GM18519 (cell line): ENCODE measurements around the gene NR1D2.
A peak's percentile ranks its signal among the peaks of the same experiment; 100 is the strongest.
"Not testable (repeated sequence)": the region's sequence is repeated elsewhere in the genome, so short reads cannot be mapped to it uniquely, and the experiment has no call there.

Source experiments
- ATAC-seq: cut with Tn5 transposase; IDR thresholded peaks from one replicate; pipeline ENCODE4 v1.9.1; 2021; ENCODE audit warnings: mild to moderate bottlenecking, moderate library complexity; ENCODE audit not compliant: unreplicated experiment, low FRiP score

The NR1D2 gene

GRCh38 chr3:23944861-23945662 lies at the start of gene NR1D2:
TSS of gene NR1D2 (plus strand) at chr3:23945286. CDS start at chr3:23945579, 293 bp downstream.
- peak; percentile 37 for ATAC-seq

GRCh38 chr3:23900744-23901143 lies 44.3 kb upstream of the NR1D2 start:
- ATAC-seq: no peak

DNA sequence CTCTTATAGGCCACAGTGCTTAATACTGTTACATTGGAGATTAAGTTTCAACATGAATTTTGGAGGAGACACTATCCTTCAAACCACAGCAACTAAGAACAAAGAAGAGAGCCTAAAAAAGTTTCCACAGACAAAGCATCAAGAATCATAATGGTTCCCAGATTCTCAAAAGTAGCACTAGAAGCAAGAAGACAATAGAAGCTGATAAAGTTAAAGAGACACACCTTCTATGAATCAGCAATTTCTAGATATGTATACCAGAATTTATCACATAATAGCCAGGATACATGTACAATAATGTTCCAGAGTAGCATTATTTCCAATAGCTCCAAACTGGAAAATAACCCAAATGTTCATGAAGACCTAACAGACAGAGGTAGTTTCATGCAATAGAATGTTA lies 40.5 kb upstream of the NR1D2 start:
- ATAC-seq: no peak

GRCh38 chr3:23909341-23909740 lies 35.7 kb upstream of the NR1D2 start:
- no peak for ATAC-seq

GRCh38 chr3:23911397-23911796 lies 33.7 kb upstream of the NR1D2 start:
- no peak for ATAC-seq

GRCh38 chr3:23912335-23912734 lies 32.8 kb upstream of the NR1D2 start:
- ATAC-seq: not testable (repeated sequence)

DNA sequence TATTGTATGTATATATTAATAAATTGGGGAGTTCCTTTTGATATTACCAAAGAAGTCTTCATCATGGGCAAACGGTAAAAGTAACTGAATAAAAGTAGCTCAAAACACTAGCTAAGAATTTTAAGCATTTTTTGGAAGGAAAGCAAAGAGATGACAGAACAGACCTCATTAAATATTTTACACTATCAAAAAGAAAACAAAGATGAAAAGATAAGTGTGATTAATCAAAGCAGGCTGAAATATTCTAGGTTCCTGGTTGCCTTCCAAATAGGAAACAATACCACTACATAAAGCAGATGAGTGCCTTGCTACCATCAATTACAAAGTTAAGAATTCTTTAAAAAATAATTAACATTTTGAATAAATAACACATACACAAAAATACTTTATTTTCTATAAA lies 31.9 kb upstream of the NR1D2 start:
- no peak for ATAC-seq

DNA sequence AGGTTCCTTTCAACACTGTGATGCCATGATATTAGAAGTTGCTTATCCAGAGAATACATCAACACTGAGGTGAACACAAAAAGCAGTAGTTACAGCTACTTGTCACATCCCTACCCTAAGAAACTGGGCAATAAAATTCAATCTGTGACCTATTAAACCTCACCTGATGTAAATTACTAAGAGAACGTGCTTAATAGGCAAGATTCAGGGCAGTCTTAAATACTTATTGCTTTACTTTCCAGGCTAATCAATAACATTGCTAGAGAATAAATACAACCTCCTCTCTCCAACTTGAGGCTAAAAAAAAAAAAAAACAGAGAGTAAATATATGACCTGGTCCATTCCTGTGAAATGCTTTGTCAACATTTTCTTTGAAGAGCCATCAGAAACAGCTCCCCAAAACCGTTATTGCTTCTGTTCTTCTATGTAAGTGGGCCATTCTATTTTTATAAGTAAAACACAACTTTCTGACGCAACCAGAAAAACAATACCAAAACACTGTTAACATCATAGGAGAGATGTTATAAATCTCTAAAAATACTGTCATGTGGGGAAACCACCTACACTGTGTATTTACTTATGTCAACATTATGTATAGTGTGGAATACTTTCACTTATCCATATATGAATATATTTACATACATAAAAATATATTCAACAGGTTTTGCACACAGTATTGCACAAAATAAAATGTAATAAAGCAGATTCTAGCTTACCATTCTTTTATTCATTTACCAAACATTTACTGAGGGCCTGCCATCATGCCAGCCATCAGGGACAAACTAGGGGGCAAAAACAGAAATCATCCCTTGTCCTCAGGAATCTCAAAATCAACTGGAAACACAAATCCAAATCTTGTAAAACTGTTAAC lies 31.0 kb upstream of the NR1D2 start:
- peak; percentile 28 for ATAC-seq

DNA sequence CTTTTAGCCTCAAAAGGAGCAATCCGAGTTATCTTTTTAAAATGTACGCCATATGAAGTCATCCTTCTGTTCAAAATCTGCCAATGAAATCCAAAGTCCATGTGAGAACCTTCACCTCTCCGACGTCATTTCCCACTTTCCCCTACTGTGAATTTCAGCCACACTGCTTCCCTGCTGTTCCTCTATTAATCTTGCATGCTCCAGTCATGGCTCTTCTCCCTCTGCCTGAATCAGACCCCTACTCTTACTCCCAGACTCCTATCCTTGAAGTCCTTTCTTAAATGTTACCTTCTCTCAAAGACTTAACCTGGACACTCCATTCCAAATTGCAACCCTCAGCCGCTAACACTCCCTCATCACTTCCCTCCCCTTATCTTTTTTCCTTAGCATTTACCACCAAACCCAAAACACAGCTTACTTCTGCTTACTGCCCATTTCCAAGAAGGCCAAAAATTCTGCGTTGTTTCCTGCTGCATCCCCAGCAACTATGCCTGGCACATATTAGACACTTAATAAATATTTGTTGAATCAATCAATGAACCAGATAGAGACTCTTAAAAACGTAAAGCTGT lies 29.5 kb upstream of the NR1D2 start:
- ATAC-seq: no peak

- ATAC-seq: peak; percentile 26
These were observed 28.8 kb upstream of the NR1D2 start for GRCh38 chr3:23916152-23916885.

DNA sequence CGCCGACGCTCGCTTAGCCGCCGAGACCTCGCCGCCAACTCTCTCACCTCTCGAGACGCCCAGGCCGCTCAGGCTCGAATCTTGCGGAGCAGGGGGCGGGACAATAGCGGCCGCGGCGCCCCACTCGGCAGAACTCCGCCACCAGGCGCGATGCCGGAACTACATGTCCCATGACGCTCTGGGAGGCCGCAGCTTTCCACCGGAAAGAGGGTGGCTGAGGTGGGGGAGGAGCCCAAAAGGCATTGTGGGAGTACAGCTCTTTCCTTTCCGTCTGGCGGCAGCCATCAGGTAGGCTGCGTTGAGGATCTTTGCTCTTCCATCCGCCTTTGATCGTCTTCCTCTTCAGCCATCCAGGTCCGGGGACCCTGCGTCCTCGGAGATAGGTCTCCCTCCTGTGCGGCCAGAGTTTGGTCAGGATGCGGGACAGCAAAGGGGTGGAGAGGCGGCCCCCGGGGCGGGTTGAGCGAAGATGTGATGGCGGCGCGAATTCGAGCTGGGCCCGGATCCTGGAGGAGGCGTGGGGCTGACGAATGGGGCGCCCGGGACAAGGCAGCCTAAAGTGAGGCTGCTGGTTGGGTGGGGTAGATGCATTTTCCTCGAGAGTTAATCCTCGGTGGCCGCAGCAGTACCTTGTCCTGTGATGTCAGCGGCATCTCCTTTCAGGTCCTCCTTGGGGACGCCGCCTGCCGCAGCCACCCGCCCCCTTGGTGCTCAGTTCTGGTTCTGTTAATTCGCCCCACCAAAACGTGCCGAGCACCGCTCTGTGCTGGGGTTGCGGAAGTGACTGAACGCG lies 28.0 kb upstream of the NR1D2 start, which contains the start of the genes NKIRAS1 and RPL15:
Gene NKIRAS1, minus strand, starts transcription at position 105 of the 793 bp plus-strand sequence. CDS start 6,086 bp downstream, outside the sequence.
Gene RPL15, plus strand, starts transcription at position 247 of the 793 bp plus-strand sequence. CDS start 728 bp downstream, outside the sequence.
- peak; percentile 90 for ATAC-seq

GRCh38 chr3:23917679-23918303 lies 27.3 kb upstream of the NR1D2 start:
- not testable (repeated sequence) for ATAC-seq

- ATAC-seq: not testable (repeated sequence)
These were observed 26.8 kb upstream of the NR1D2 start for GRCh38 chr3:23918331-23918730.

DNA sequence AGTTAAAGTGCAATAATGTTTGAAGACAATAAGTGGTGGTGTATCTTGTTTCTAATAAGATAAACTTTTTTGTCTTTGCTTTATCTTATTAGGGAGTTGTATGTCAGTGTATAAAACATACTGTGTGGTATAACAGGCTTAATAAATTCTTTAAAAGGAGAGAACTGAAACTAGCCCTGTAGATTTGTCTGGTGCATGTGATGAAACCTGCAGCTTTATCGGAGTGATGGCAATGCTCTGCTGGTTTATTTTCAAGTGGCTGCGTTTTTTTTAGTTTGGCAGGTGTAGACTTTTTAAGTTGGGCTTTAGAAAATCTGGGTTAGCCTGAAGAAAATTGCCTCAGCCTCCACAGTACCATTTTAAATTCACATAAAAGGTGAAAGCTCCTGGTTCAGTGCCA lies 25.5 kb upstream of the NR1D2 start:
- no peak for ATAC-seq

- ATAC-seq: no peak
These were observed 24.9 kb upstream of the NR1D2 start for GRCh38 chr3:23920151-23920655.

- ATAC-seq: no peak
These were observed 24.0 kb upstream of the NR1D2 start for GRCh38 chr3:23921052-23921511.

DNA sequence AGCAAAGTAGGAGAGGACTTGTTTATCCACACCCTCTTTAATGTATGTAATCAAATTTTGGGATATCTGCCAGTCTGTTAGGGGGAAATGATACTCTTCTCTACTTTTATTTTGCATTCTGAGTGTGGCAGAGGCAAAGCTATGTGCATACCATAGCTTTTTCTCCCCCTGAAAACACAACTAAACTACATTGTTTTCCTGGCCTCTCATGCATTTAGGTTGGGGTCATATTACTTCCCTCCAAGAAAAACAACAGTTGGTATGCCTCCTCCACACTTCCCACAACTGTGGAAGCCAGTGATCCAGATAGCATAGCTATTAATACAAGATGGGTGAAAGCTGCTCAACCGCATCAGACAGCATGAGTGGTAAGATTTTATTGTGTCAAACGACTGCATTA lies 21.3 kb upstream of the NR1D2 start:
- no peak for ATAC-seq

GRCh38 chr3:23926246-23926645 lies 18.8 kb upstream of the NR1D2 start:
- no peak for ATAC-seq

- no peak for ATAC-seq
These were observed 18.4 kb upstream of the NR1D2 start for GRCh38 chr3:23926736-23927135.
